Neural progenitor cell (in vitro differentiated cells): ENCODE results near the gene TCF7. TPM values are rescaled to one million over a fixed set of nuclear protein-coding genes. Genes with fewer than 3 reads are reported as not detected.

ENCODE experiments used
- DNase-seq: peaks from one replicate; pipeline ENCODE4 v3.0.0-alpha.2; 2016; ENCODE audit warnings: low spot score
- H2AFZ ChIP-seq: fragments of 200-600 bp; sonication (generic); replicated peaks from 2 replicates; pipeline ENCODE4 v1.6.1; 2016; ENCODE audit warnings: antibody characterized with exemption
- H3F3A ChIP-seq: fragments of 200-600 bp; sonication (generic); 2 replicates; pipeline ENCODE4 v1.6.1; 2016; ENCODE audit warnings: antibody characterized with exemption, low read depth
- H3K27ac ChIP-seq: fragments of 200-600 bp; sonication (generic); 2 replicates; pipeline ENCODE4 v1.5.1; 2016; ENCODE audit warnings: mild to moderate bottlenecking
- H3K27me3 ChIP-seq: fragments of 200-600 bp; sonication (generic); 2 replicates; pipeline ENCODE4 v1.6.1; 2016; ENCODE audit warnings: mild to moderate bottlenecking, moderate library complexity
- H3K36me3 ChIP-seq: fragments of 200-600 bp; sonication (generic); 2 replicates; pipeline ENCODE4 v1.5.1; 2016
- H3K4me1 ChIP-seq: fragments of 200-600 bp; sonication (generic); 2 replicates; pipeline ENCODE4 v1.6.1; 2016; ENCODE audit warnings: mixed run types
- H3K4me2 ChIP-seq: fragments of 200-600 bp; sonication (generic); 2 replicates; pipeline ENCODE4 v1.6.1; 2016
- H3K4me3 ChIP-seq: fragments of 200-600 bp; sonication (generic); 2 replicates; pipeline ENCODE4 v1.5.1; 2016
- H3K79me2 ChIP-seq: fragments of 200-600 bp; sonication (generic); 2 replicates; pipeline ENCODE4 v1.6.1; 2016; ENCODE audit warnings: low read depth
- H3K9ac ChIP-seq: fragments of 200-600 bp; sonication (generic); 2 replicates; pipeline ENCODE4 v1.6.1; 2016
- H3K9me3 ChIP-seq: fragments of 200-600 bp; sonication (generic); 2 replicates; pipeline ENCODE4 v1.5.1; 2016; ENCODE audit warnings: low read depth
- H4K20me1 ChIP-seq: fragments of 200-600 bp; sonication (generic); 2 replicates; pipeline ENCODE4 v1.6.1; 2016; ENCODE audit warnings: low read depth
- H3K27ac Mint-ChIP-seq: 3 replicates; pipeline ENCODE4 v1.8.0; 2021; ENCODE audit warnings: mixed read lengths
- H3K27me3 Mint-ChIP-seq: 2 replicates; pipeline ENCODE4 v1.8.0; 2022; ENCODE audit warnings: low read depth, mild to moderate bottlenecking, inconsistent platforms, moderate library complexity, mixed read lengths; ENCODE audit not compliant: insufficient read depth
- H3K36me3 Mint-ChIP-seq: 3 replicates; pipeline ENCODE4 v1.8.0; 2021; ENCODE audit warnings: mixed read lengths
- H3K4me1 Mint-ChIP-seq: 3 replicates; pipeline ENCODE4 v1.8.0; 2021; ENCODE audit warnings: mixed read lengths
- H3K4me3 Mint-ChIP-seq: 3 replicates; pipeline ENCODE4 v1.8.0; 2021; ENCODE audit warnings: mild to moderate bottlenecking, moderate library complexity, mixed read lengths
- H3K9me3 Mint-ChIP-seq: 3 replicates; pipeline ENCODE4 v1.8.0; 2020; ENCODE audit warnings: mixed read lengths
- CTCF ChIP-seq: fragments of 200-600 bp; sonication (generic); IDR thresholded peaks from 2 replicates; pipeline ENCODE4 v1.5.1; 2017; ENCODE audit warnings: antibody characterized with exemption, mild to moderate bottlenecking
- EZH2 ChIP-seq: fragments of 200-600 bp; sonication (generic); IDR thresholded peaks from 2 replicates; pipeline ENCODE4 v1.6.1; 2017; ENCODE audit warnings: antibody characterized with exemption, mild to moderate bottlenecking, moderate library complexity
- EZH2phosphoT487 ChIP-seq: fragments of 200-600 bp; sonication (generic); IDR thresholded peaks from 2 replicates; pipeline ENCODE4 v1.6.1; 2017; ENCODE audit warnings: antibody characterized with exemption
- total RNA-seq: library from RNA; depleted of rRNA; stranded (reverse); fragments of >200 nt; gene quantifications from 2 replicates; pipeline ENCODE4 v1.2.3, GENCODE V29; 2015; ENCODE audit warnings: low replicate concordance

TCF7 gene
- total RNA-seq, 1 donor from 2014 or later: 0.73 TPM

DNA sequence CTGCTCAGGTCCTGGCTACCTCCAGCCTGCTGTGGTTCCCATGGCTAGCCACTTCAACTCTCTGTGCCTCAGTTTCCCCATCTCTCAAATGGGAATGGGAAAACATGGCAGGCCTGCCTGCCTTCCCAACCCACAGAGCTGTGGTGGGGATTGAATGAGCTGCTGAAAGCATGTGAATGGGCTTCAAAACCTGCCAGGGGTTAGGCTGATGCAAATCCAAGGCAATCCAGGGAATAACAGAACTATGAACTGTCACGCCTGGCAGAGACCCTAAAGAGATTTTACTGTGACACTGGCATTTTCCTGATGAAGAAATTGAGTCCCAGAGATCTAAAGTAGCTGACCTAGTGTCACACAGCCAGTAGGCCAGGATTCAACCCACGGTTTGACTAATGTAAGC, 29.9 kb upstream of the TCF7 start:
- H3K4me2 ChIP-seq: no peak overlapping the region
- H3K4me3 ChIP-seq: no peak overlapping the region
- no peaks in the 10 kb centered on the region for H3K27me3 ChIP-seq
- Mint-ChIP-seq H3K27me3 (peaks cover 5% of the 10 kb centered on the region), H3K4me1 (peaks cover 2% of the 10 kb centered on the region), H3K36me3 (no peaks in the 10 kb centered on the region), H3K4me3 (no peak overlapping the region), H3K27ac (no peak overlapping the region), H3K9me3 (no peaks in the 10 kb centered on the region)
- H3K9me3 ChIP-seq: no peaks in the 10 kb centered on the region
- TF ChIP-seq CTCF (no peak), EZH2 (no peak), EZH2phosphoT487 (no peak)
- no peak overlapping the region for H3K9ac ChIP-seq
- no peaks in the 10 kb centered on the region for H3K79me2 ChIP-seq
- H3F3A ChIP-seq: no peaks in the 10 kb centered on the region
- H3K36me3 ChIP-seq: no peaks in the 10 kb centered on the region
- no peak overlapping the region for H3K27ac ChIP-seq
- peaks cover 7% of the 10 kb centered on the region for H3K4me1 ChIP-seq
- H4K20me1 ChIP-seq: no peaks in the 10 kb centered on the region
- DNase-seq: no peak
- no peak overlapping the region for H2AFZ ChIP-seq

- Histone ChIP-seq H3K9me3 (no peaks in the 10 kb centered on the region), H3F3A (no peaks in the 10 kb centered on the region), H3K79me2 (no peaks in the 10 kb centered on the region), H3K4me2 (no peak overlapping the region), H3K27me3 (no peaks in the 10 kb centered on the region), H3K36me3 (no peaks in the 10 kb centered on the region), H3K4me3 (no peak overlapping the region), H2AFZ (no peak overlapping the region), H3K4me1 (peaks cover 7% of the 10 kb centered on the region), H4K20me1 (no peaks in the 10 kb centered on the region), H3K9ac (no peak overlapping the region), H3K27ac (no peak overlapping the region)
- no peak for TF ChIP-seq EZH2
- TF ChIP-seq EZH2phosphoT487: no peak
- Mint-ChIP-seq H3K27me3 (peaks cover 4% of the 10 kb centered on the region), H3K4me1 (peaks cover 2% of the 10 kb centered on the region), H3K9me3 (no peaks in the 10 kb centered on the region), H3K36me3 (no peaks in the 10 kb centered on the region), H3K27ac (no peak overlapping the region), H3K4me3 (no peak overlapping the region)
- no peak for DNase-seq
Observed at GRCh38 chr5:134085411-134085810, 29.1 kb upstream of the TCF7 start.

- H3K4me1 Mint-ChIP-seq: peaks cover 5% of the 10 kb centered on the region
- peaks cover 7% of the 10 kb centered on the region for H3K4me1 ChIP-seq
- DNase-seq: no peak
- no peak overlapping the region for H3K9ac ChIP-seq
- no peaks in the 10 kb centered on the region for H4K20me1 ChIP-seq
- H3K27me3 Mint-ChIP-seq: peaks cover 4% of the 10 kb centered on the region
- H2AFZ ChIP-seq: no peak overlapping the region
- H3K36me3 Mint-ChIP-seq: no peaks in the 10 kb centered on the region
- H3K4me3 ChIP-seq: no peak overlapping the region
- no peak overlapping the region for H3K4me2 ChIP-seq
- H3F3A ChIP-seq: no peaks in the 10 kb centered on the region
- H3K9me3 Mint-ChIP-seq: no peaks in the 10 kb centered on the region
- H3K27me3 ChIP-seq: no peaks in the 10 kb centered on the region
- TF ChIP-seq EZH2 (no peak), EZH2phosphoT487 (no peak), CTCF (no peak)
- H3K27ac ChIP-seq: no peak overlapping the region
- no peaks in the 10 kb centered on the region for H3K79me2 ChIP-seq
- no peak overlapping the region for H3K27ac Mint-ChIP-seq
- no peaks in the 10 kb centered on the region for H3K36me3 ChIP-seq
- no peak overlapping the region for H3K4me3 Mint-ChIP-seq
- no peaks in the 10 kb centered on the region for H3K9me3 ChIP-seq
Observed at GRCh38 chr5:134086225-134086942, 28.1 kb upstream of the TCF7 start.

DNA sequence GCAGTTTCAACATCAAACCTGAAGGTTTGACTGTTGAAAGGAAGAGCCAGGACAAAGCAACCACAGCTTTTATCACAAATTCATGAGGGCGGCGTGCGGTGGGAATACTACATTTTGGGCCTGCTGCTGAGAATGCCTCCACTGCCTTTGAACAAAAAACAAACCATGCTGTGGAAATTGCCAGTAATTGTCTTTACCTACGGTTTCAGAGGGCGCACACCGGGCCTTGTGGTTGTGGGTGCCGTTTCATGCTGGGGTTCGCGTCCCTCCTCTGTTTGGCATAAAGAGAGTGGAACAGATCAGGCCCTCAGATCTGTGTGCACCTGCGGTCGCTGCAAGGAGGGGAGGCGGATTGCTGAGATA, 27.6 kb upstream of the TCF7 start:
- Histone ChIP-seq H3K9me3 (no peaks in the 10 kb centered on the region), H3F3A (no peaks in the 10 kb centered on the region), H2AFZ (no peak overlapping the region), H3K79me2 (no peaks in the 10 kb centered on the region), H3K4me2 (no peak overlapping the region), H3K4me1 (peaks cover 7% of the 10 kb centered on the region), H4K20me1 (no peaks in the 10 kb centered on the region), H3K9ac (no peak overlapping the region), H3K27me3 (no peaks in the 10 kb centered on the region), H3K27ac (no peak overlapping the region), H3K4me3 (no peak overlapping the region), H3K36me3 (no peaks in the 10 kb centered on the region)
- Mint-ChIP-seq H3K4me3 (no peak overlapping the region), H3K27me3 (peaks cover 4% of the 10 kb centered on the region), H3K9me3 (no peaks in the 10 kb centered on the region), H3K4me1 (peaks cover 8% of the 10 kb centered on the region), H3K36me3 (no peaks in the 10 kb centered on the region), H3K27ac (no peak overlapping the region)
- no peak for DNase-seq
- no peak for TF ChIP-seq EZH2
